HG03439 (cell line): Measurements from ENCODE around the gene SAMD8.
"Not testable (repeated sequence)": the region's sequence is repeated elsewhere in the genome, so short reads cannot be mapped to it uniquely, and the experiment has no call there.

Experiments
- ATAC-seq: cut with Tn5 transposase; IDR thresholded peaks from one replicate; pipeline ENCODE4 v1.9.1; 2021; ENCODE audit warnings: mild to moderate bottlenecking, moderate library complexity; ENCODE audit not compliant: unreplicated experiment

SAMD8 gene

DNA sequence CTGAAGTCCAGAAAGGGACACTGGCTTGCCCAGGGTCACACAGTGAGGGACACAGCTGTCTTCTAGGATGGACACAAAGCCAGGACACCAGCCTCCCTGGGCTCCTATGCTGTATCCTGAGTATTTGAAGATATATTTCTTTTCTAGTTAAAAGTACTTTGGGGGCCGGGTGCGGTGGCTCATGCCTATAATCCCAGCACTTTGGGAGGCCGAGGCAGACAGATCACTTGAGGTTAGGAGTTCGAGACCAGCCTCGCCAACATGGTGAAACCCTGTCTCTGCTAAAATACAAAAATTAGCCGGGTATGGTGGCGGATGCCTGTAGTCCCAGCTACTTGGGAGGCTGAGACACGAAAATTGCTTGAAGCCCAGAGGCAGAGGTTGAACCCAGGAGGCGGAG, 4.6 kb upstream of the SAMD8 start:
- ATAC-seq, result not testable (repeated sequence)

DNA sequence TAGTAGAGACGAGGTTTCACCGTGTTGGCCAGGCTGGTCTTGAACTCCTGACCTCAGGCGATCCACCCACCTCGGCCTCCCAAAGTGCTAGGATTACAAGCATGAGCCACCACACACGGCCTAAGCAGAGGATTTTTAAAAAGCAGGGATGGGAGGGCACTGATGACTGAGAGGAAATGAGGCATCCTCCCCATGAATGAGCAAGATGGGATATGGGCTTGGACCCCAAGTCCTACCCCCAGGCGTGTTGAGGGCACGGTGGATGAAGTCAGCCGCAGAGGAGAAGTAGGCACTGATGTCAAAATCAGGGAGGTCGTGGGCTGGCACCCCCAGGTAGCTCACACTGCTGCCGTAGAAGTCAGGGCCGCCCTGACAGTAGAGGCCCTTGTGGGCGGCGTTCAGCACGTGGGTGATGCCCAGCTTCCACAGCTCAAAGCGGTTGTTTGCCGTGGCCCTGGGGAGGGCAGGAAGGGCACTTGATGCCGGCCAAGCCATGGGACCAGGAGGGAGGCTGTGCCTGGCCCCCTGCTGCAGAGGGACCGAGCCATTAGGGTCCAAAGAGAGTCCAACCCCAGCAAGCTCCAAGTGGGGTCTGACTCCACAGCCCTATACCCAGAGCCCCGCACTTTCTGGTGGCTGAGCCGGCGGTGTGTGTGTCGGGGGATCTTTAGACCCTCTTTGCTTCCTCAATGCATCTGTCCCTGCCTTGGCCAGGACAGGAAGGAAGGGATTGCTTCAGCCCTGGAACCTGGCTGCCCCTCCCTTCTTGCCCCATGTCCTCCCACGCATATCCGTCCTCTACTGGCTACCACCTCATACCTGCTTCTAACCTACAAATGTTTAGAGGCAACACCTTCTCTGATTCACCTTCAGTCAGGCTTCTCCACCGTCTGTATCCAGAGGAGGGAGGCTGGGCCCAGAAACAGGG, 3.4 kb upstream of the SAMD8 start:
- ATAC-seq, result no peak

DNA sequence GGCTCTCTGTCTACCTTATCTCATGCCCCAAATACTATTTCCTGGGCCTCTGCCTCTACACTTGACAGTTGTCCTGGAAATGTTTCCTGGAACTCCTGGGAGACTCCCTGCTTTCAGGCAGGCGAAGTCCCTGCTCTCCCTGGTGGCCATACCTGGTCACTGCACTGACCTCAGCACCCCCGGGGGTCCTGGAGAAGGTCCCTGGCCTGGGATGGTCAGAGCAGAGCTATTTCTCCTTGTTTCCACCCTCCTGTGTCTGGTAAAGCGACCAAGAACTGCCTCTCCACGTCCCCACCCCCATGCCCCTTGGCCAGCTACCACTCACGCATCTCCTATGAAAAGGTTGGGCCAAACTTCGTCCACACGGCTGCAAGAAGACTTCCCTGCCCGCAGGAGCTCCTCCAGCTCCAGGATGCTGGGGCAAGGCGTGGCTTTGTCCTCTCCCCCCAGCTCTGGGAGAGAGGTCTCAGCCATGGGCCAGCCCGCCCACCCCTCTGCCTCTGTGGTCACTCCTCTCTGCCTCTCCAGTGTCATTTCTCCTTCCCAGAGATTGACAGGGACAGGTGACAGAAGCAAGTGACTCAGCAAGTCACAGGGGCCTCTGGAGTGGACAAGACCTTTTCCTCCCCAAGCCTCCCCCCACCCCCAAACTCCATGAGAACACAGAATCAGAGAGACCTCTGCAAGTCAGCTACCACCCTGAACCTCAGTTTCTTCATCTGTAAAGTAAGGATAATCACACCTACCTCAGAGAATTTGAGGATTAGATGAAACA, 2.6 kb upstream of the SAMD8 start:
- no peak for ATAC-seq

DNA sequence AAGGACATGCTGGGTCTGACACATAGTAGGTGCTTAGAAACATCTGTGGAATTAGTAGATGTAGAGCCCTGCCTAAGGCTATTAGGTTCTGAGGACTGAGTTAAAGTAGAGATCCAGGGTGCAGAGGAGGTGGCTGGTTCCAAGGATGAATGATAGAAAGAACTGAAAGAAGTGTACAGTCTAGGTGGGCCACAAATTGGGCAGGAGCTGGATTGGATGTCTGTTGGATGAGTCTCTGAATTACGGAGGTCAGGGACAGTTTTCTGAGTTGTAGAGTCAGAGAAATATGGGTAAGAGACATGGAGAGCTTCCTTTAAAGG, 2.0 kb upstream of the SAMD8 start:
- ATAC-seq, result no peak

DNA sequence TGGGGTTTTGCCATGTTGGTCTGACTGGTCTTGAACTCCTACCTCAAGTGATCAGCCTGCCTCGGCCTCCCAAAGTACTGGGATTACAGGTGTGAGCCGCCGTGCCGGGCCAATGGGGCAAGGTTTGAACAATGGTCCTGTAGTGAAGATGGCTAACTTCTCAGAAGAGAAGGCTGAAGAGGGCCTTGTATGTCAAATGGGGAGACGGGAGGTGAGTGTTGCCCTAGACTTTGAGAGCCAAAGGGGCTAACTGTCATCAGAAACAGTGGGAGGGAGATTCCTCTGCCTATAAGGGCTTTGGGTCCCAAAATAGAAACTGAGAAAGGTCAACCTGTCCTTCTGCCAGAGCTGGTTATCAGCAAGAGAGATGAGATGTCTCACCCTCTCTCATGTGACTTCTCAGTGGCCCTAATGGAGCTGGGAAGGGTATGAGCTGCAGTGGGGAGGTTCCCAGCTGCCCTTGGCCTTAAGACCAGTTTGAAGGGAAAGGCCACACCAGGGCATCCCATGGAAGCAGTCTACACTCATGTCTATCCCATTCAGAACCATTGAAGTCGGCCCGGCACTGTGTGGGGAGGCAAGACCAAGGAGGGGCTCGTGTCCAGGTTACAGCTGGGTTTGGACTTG, 1.3 kb upstream of the SAMD8 start:
- ATAC-seq, result no peak

DNA sequence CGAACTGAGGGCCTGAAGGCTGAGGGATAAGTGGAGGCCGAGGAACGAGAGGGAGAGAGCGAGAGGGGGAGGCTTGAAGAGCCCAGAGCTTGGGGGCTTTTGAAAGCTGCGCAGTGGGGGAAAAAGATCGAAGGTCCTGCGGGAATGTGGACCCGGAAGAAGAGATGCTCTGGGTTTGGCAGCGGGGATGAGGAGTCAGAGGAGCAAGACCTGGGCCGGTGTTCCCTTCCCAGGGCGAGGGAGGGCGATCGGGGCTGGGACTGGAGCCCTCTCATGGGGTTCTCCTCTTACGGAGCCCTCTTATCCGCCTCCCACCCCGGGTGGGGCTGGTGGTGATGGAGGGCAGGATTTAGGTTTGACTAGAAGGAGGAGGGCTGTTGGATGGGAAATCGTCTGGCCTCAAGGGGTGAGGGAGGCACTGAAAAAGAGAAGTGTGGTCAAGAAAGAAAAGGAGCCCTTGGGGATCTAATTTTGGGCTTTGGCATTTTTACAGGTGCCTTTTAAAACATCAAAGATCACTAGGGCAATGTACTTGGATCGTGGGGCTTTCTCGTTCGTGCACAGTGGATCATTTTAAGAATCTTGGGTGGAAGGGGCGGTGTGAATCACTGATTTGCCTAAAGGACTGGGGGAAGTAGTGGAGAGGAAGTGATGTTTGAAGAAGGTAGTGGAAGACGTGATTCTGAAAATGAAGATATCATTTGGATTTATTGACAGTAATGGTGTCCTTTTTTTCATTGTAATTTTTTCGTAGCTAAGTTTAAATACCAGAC, 637 bp downstream of the SAMD8 start:
- peak; percentile 24 for ATAC-seq

DNA sequence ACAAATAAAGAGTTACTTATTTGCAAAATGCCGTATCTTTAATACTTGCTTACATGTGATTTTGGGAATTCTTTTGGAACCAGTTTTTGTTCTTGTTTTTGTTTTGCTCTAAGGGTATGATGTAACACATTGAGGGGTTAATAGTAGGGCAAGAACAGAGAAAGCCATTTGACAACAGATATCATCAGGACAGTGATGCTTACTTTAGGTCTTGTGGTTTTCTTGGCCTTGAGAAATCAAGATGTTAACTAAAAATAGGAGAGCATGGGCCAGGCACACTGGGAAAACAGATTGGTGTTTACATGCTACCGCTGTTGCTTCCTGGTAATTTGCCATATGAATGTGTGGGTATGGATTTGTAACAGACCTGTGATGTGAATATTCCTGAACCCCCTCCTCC, 3.7 kb downstream of the SAMD8 start:
- no peak for ATAC-seq

DNA sequence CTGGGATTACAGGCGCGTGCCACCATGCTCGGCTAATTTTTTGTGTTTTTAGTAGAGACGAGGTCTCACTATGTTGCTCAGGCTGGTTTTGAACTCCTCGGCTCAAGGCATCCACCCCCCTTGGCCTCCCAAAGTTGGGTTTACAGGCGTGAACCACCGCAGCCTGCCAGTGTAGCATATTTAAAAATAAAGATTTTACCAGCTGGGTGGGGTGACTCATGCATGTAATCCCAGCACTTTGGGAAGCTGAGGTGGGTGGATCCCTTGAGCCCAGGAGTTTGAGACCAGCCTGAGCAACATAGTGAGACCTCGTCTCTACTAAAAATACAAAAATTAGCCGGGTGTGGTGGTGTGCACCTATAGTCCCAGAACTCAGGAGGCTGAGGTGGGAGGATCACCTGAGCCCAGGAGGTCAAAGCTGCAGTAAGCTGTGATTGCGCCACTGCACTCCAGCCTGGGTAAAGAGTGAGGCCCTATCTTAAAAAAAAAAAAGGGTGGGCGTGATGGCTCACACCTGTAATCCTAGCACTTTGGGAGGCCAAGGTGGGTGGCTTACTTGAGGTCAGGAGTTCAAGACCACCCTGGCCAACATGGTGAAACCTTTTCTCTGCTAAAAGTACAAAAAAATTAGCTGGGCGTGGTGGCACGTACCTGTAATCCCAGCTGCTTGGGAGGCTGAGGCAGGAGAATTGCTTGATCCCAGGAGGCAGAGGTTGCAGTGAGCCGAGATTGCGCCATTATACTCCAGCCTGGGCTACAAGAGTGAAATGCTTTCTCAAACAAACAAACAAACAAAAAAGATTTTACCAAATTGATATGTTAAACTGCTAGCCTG, 5.7 kb downstream of the SAMD8 start:
- not testable (repeated sequence) for ATAC-seq

DNA sequence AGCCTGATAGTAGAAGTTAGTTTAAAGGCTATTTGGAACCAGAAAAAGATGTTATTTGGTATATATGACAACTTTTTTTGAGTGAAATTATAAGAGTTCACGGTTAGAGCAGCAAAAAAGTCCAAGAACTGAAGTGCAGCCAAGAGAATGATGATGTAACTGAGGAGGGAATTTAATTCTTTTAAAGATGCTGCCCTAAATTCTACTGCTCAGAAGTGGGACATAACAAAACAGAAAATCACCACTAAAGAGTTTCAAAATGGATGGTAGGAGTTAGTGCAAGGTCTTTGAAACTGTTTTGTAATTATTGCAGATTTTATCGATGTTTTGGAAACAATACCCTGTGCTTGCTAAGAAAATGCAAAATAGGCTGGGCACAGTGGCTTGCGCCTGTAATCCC, 6.5 kb downstream of the SAMD8 start:
- no peak for ATAC-seq

DNA sequence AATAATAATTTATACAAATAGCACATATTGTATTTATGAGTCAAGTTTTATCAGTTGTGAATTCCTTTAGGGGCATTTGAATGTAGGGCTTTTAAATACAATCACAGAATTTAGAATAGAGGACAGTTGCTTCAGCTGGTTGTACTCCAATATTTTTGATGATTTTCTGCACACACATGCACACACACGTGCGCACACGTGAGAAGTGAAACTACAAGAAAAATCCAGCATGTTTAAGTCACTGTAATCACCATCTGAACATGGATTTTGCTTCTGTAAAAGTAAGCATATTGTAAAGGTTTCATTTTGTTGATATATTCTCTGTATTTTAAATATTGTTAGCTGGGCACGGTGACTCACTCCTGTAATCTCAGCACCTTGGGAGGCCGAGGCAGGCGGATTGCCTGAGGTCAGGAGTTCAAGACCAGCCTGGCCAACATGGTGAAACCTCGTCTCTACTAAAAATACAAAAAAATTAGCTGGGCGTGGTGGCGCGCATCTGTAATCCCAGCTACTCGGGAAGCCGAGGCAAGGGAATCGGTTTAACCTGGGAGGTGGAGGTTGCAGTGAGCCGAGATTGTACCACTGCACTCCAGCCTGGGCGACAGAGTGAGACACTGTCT, 8.1 kb downstream of the SAMD8 start:
- ATAC-seq, result not testable (repeated sequence)

DNA sequence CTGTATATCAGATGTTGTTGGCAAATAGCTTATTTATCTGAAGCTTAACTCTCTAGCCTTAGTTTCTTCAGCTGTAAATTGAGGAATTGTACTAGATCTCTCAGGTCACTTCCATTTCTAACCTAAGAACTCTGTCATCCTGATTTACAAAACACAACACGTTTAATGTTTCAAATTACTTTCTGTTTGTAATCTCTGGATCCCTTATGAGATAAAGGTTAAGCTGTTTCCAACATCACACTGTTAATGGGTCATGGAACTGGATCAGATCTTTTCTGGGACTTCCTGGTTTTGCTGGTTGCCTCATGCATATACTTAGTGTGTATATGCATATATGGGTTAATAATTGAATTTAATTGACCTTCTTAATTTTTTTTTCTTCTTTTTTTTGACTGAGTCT, 9.9 kb downstream of the SAMD8 start:
- no peak for ATAC-seq

DNA sequence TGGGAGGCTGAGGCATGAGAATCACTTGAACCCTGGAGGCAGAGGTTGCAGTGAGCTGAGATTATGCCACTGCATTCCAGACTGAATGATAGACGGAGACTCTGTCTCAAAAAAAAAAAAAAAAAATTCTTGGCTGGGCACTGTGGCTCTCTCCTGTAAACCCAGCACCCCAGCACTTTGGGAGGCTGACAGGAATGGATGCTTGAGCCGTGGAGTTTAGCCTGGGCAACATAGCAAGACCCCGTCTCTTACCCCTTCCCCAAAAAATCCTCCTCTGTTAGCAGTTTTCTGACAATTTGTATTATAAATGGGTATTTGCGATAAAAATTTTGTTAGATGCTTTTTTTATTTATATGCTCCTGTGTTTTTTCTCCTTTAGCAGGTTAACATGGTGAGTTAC, 11.0 kb downstream of the SAMD8 start:
- no peak for ATAC-seq

DNA sequence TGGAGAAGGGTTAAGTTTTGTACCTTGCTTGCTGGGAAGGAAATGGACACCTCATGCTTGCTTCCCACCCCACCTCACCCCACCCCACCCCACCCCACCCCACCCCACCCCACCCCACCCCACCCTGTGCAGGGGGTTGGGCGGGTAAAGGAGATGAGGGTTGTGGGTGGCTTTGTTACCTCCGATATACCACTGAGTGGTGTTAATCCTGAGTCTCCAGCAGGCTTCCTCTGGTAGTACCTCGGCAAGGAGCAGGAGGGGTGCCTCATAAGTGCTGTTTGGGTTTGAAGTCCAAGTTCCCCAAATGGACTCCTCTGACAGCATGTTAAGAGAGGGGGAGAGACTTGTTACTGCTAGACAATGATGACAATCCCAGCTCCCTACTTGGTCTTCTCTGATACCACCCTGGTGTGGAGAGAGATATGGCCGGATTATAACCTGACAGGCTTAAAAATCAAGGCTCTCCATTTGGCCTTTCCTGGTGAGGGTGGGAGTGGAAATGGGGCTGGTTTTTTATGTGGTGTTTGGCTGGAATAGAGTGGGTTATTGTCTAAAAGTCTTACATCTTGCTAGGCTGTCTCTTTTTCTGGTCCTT, 11.7 kb downstream of the SAMD8 start:
- ATAC-seq, result no peak

DNA sequence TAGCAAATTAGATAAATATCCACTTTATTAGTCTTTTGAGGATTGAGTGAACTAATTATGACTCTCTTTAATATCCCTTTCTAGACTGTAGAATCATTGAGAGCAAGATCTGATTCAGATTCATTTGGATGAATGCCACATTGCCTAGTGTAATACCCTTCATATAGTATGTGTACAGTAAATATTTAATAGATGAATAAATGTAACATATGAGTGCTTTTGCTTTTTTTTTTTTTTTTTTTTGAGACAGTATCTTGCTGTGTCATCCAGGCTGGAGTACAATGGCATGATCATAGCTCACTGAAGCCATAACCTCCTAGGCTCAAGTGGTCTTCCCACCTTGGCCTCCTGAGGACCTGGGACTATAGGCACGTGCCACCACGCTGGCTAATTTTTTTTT, 14.8 kb downstream of the SAMD8 start:
- ATAC-seq, result no peak

DNA sequence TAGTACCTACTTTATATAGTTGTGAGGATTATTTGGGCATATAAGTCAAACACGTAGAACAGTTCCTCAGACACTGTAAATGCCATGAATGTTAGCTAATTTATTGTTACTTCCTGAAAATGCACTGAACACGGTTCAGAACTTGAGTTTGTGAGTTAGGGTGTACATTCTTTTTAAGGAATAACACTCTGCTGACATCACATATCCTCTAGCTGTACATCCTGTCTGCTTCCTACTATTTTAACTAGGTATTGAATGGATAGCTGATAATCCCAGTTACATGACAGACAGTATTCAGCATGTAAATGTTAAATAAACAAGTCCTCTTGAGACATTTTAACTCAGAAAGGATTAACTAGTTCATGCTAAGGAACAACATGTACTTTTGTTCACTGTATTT, 16.0 kb downstream of the SAMD8 start:
- ATAC-seq, result no peak

DNA sequence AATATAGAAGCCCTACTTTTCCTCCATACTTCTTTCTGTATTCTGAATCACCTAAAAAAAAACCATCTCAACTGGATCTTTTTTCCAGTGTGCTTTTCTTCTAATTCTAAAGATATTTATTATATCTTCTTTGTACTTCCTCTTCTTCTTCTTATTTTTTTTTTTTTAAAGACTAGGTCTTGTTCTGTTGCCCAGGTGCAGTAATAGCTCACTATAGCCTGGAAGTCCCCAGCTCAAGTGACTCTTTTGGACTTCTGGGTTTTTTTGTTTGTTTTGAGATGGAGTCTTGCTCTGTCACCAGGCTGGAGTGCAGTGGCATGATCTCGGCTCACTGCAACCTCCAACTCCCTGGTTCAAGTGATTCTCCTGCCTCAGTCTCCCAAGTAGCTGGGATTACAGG, 17.5 kb downstream of the SAMD8 start:
- not testable (repeated sequence) for ATAC-seq

DNA sequence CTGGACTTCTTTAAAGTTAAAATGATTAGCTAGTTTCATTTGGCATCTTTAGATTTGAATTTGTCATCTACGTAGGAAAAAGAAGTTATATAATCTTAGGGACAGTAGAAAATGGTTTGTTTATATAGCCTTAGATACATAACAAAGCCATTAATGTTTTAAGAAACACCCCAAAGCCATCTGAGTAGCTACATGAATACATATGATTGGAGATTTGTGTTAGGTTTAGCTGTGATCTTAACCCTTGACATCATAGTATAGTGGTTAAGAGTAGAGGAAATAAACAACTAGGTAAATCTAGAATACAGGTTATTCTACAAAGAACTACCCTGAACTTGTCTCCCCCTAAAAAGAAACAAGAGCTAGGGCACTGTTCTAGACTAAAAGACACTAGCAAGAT, 18.1 kb downstream of the SAMD8 start:
- ATAC-seq, result no peak

DNA sequence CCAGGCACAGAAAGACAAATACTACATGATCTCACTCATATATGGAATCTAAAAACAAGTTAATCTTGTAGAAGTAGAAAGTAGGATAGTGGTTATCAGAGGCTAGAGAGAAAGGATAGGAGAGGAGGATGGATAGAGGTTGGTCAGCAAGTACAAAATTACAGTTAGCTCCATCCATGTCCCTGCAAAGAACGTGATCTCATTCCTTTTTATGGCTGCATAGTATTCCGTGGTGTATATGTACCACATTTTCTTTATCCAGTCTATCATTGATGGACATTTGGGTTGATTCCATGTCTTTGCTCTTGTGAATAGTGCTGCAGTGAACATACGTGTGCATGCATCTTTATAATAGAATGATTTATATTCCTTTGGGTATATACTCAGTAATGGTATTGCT, 22.2 kb downstream of the SAMD8 start:
- not testable (repeated sequence) for ATAC-seq

DNA sequence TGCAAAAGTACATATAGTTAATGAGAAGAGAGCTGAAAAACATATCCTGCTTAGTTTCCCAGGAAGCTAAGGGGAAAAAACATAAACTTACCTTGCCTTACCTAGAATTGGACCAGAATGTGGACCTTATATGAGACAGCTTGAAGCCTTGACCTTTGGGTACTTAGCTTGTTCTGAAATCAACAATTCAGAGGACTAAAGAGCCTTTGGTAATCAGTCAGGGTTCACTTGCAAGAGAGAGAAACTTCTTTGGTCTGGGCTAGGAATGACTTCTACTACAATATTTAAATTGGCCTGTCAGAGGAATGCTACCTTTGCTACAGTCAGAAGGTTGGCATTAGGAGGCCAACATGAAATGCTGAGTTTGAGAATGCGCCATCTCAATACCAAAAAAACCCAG, 24.9 kb downstream of the SAMD8 start:
- ATAC-seq, result no peak
